ENCODE data around the gene SPECC1L.

DNA sequence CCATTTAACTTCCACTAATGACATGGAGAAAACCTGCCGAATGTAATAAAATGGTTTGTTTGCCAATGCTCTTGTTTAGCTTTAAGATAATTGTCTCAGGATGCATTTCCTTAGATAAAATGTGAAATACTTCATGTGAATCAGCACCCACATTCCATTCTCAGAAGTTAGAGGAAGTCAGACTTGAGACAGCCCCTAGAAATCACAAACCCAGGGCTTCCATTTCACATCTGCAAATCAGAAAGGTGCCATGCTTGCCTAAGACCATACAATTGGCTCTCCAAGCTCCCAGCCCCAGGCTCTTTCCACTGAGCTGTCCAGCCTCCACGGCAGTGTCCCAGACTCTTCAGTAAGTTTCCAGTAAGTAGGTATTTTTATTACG lies 121.2 kb downstream of the SPECC1L start:
- TF ChIP-seq POLR2A (IDR thresholded peaks at IDR 0.05) (no peak), EP300 (IDR thresholded peaks at IDR 0.05) (no peak)
- TF ChIP-seq, protein P1, sequence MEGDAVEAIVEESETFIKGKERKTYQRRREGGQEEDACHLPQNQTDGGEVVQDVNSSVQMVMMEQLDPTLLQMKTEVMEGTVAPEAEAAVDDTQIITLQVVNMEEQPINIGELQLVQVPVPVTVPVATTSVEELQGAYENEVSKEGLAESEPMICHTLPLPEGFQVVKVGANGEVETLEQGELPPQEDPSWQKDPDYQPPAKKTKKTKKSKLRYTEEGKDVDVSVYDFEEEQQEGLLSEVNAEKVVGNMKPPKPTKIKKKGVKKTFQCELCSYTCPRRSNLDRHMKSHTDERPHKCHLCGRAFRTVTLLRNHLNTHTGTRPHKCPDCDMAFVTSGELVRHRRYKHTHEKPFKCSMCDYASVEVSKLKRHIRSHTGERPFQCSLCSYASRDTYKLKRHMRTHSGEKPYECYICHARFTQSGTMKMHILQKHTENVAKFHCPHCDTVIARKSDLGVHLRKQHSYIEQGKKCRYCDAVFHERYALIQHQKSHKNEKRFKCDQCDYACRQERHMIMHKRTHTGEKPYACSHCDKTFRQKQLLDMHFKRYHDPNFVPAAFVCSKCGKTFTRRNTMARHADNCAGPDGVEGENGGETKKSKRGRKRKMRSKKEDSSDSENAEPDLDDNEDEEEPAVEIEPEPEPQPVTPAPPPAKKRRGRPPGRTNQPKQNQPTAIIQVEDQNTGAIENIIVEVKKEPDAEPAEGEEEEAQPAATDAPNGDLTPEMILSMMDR (IDR thresholded peaks at IDR 0.05), result no peak
